Measurements from ENCODE around the gene LNP1. TPM values are rescaled to one million over a fixed set of nuclear protein-coding genes. Genes with fewer than 3 reads are reported as not detected.

Gene LNP1
- total and polyA plus RNA-seq, 2 of the 8 experiments (the other 6 are each of a cell fraction or from before 2014, with no cell fraction given): 6.6 to 8.7 TPM

- H3K23ac ChIP-seq (ENCODE audit: insufficient read length): no peak overlapping the region
- no peak overlapping the region for H2BK12ac ChIP-seq (ENCODE audit: low read depth, low read length)
- H4K5ac ChIP-seq (ENCODE audit: insufficient read length, low read depth, low read length): no peak overlapping the region
- H3K4me1 ChIP-seq (replicated peaks in 1 of 4; ENCODE audit: control insufficient read depth in 3 of 4, insufficient read depth in 4 of 4, low read length in 3 of 4): no peaks in the 10 kb centered on the region; a peak in 2 of 7 replicates
- no peak overlapping the region for H2BK5ac ChIP-seq (ENCODE audit: low read depth, low read length)
- H3K23me2 ChIP-seq (ENCODE audit: low read depth, low read length): no peaks in the 10 kb centered on the region
- no peak overlapping the region for H3K4me3 ChIP-seq (ENCODE audit: extremely low read depth in 1 of 4, insufficient read depth in 2 of 4, low read depth in 3 of 4, low read length in 4 of 4)
- H3K4me2 ChIP-seq (ENCODE audit: insufficient read depth in 1 of 2, low read depth in 2 of 2, low read length in 2 of 2): no peak overlapping the region
- no peaks in the 10 kb centered on the region for H4K20me1 ChIP-seq (replicated peaks in 1 of 2; ENCODE audit: control insufficient read depth in 1 of 2, insufficient read depth in 2 of 2, low read length in 2 of 2)
- H3K18ac ChIP-seq (ENCODE audit: extremely low read depth, low read length): no peak overlapping the region
- H3K36me3 ChIP-seq (ENCODE audit: control insufficient read depth in 2 of 4, insufficient read depth in 4 of 4, low read length in 3 of 4): peaks cover 0 to 5% (median 1%) of the 10 kb centered on the region in 4 experiments; a peak in 3 of 8 replicates
- H3K27ac ChIP-seq (ENCODE audit: low read depth, low read length): no peak overlapping the region
- H3K79me2 ChIP-seq (ENCODE audit: control insufficient read depth in 1 of 2, insufficient read depth in 2 of 2, low read length in 2 of 2): no peaks in the 10 kb centered on the region
- FAIRE-seq (no peak), DNase-seq (ENCODE audit: low read depth in 1 of 2, low spot score in 2 of 2) (no peak)
- H4K91ac ChIP-seq (replicated peaks; ENCODE audit: insufficient read length, low read length): no peak overlapping the region
- H3K9ac ChIP-seq (replicated peaks in 1 of 4; ENCODE audit: extremely low read depth in 1 of 4, low read depth in 3 of 4, low read length in 3 of 4): no peak overlapping the region
- H2BK15ac ChIP-seq (ENCODE audit: low read length): no peak overlapping the region
- no peak overlapping the region for H4K8ac ChIP-seq (ENCODE audit: extremely low read depth, insufficient read depth, low read length)
- H3K9me3 ChIP-seq (ENCODE audit: insufficient read depth in 2 of 2, low read depth in 1 of 2, low read length in 1 of 2): peaks cover 4 to 24% of the 10 kb centered on the region in 2 experiments
- POLR2A ChIA-PET (ENCODE audit: partially characterized antibody): no interaction called here
- no peaks in the 10 kb centered on the region for H3K27me3 ChIP-seq (replicated peaks in 1 of 4; ENCODE audit: control insufficient read depth in 3 of 4, extremely low read depth in 1 of 4, insufficient read depth in 3 of 4, low read length in 3 of 4)
- H2AFZ ChIP-seq (ENCODE audit: low read length): no peak overlapping the region
- no peak overlapping the region for H3K56ac ChIP-seq (replicated peaks; ENCODE audit: insufficient read length, low read depth, low read length)
- H2BK120ac ChIP-seq (replicated peaks; ENCODE audit: low read depth, low read length): no peak overlapping the region
- no peak overlapping the region for H2AK5ac ChIP-seq (ENCODE audit: low read depth, low read length)
- 89% methylated on average over 1 of the region's 1 CpG; no CpG with 5 or more reads in 1 of the 2 experiments for WGBS, 2 experiments (ENCODE audit: extremely low coverage in 1 of 2, insufficient coverage in 1 of 2, insufficient read length in 1 of 2, insufficient replicate concordance in 2 of 2, low coverage in 1 of 2, low lambda C conversion rate in 2 of 2, missing lambda C conversion rate in 1 of 2)
- no peaks in the 10 kb centered on the region for H3K79me1 ChIP-seq (ENCODE audit: low read depth, low read length)
- no peak overlapping the region for H3K4ac ChIP-seq (replicated peaks; ENCODE audit: insufficient read length, low read depth, low read length)
- no peak overlapping the region for H3K14ac ChIP-seq (ENCODE audit: insufficient read length)
- CTCF ChIA-PET (ENCODE audit: partially characterized antibody): interaction anchor here (1.4 to 2.8 kb wide), 2 partner anchors 10 to 15 kb away, joined by 3 to 10 read pairs; no protein-coding TSS in a partner anchor
- no peak overlapping the region for H2BK20ac ChIP-seq (ENCODE audit: low read length)
- TF ChIP-seq NRF1 (IDR thresholded peaks at IDR 0.05; ENCODE audit: low read depth, low read length): no peak
- TF ChIP-seq RBBP5 (IDR thresholded peaks at IDR 0.05; ENCODE audit: borderline replicate concordance, low read depth, low read length): no peak
- TF ChIP-seq MAFK (IDR thresholded peaks at IDR 0.05; ENCODE audit: low read depth, low read length): no peak
- no peak for TF ChIP-seq KDM5A (IDR thresholded peaks at IDR 0.05; ENCODE audit: low read length)
- no peak for TF ChIP-seq BCL11A (IDR thresholded peaks at IDR 0.05; ENCODE audit: low read depth in 2 of 2, low read length in 2 of 2)
- no peak for TF ChIP-seq SIX5 (IDR thresholded peaks at IDR 0.05; ENCODE audit: low read depth, low read length)
- no peak for TF ChIP-seq RFX5 (IDR thresholded peaks at IDR 0.05; ENCODE audit: borderline replicate concordance, low read depth, low read length)
- TF ChIP-seq SP1 (IDR thresholded peaks at IDR 0.05; ENCODE audit: low read depth, low read length): no peak
- no peak for TF ChIP-seq SP2 (IDR thresholded peaks at IDR 0.05; ENCODE audit: low read length)
- TF ChIP-seq, protein P1, sequence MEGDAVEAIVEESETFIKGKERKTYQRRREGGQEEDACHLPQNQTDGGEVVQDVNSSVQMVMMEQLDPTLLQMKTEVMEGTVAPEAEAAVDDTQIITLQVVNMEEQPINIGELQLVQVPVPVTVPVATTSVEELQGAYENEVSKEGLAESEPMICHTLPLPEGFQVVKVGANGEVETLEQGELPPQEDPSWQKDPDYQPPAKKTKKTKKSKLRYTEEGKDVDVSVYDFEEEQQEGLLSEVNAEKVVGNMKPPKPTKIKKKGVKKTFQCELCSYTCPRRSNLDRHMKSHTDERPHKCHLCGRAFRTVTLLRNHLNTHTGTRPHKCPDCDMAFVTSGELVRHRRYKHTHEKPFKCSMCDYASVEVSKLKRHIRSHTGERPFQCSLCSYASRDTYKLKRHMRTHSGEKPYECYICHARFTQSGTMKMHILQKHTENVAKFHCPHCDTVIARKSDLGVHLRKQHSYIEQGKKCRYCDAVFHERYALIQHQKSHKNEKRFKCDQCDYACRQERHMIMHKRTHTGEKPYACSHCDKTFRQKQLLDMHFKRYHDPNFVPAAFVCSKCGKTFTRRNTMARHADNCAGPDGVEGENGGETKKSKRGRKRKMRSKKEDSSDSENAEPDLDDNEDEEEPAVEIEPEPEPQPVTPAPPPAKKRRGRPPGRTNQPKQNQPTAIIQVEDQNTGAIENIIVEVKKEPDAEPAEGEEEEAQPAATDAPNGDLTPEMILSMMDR (IDR thresholded peaks at IDR 0.05; ENCODE audit: control extremely low read depth in 1 of 3, insufficient read depth in 1 of 3, low read depth in 1 of 3, low read length in 3 of 3): no peak
- no peak for TF ChIP-seq JUND (IDR thresholded peaks at IDR 0.05; ENCODE audit: low read length)
- no peak for TF ChIP-seq E2F6 (IDR thresholded peaks at IDR 0.05)
Observed at GRCh38 chr3:100448079-100448478, 46.7 kb downstream of the LNP1 start.
